GM12865 (cell line): ENCODE results near the gene SFT2D1.
"Not testable (repeated sequence)": the region's sequence is repeated elsewhere in the genome, so short reads cannot be mapped to it uniquely, and the experiment has no call there.

Experiments
- DNase-seq: peaks from one replicate; pipeline ENCODE4 v3.0.0; 2010; ENCODE audit warnings: low read depth
- H3K4me3 ChIP-seq: 2 replicates; pipeline ENCODE4 v1.5.1; 2011; ENCODE audit warnings: mild to moderate bottlenecking, low read depth, low read length, control low read depth
- TF ChIP-seq, protein P1 (sequence below): IDR thresholded peaks from 2 replicates; pipeline ENCODE4 v1.5.1; 2011; ENCODE audit warnings: low read length, control low read depth, low read depth, inconsistent platforms; ENCODE audit not compliant: insufficient read depth; ENCODE audit errors: missing control alignments

Gene SFT2D1

DNA sequence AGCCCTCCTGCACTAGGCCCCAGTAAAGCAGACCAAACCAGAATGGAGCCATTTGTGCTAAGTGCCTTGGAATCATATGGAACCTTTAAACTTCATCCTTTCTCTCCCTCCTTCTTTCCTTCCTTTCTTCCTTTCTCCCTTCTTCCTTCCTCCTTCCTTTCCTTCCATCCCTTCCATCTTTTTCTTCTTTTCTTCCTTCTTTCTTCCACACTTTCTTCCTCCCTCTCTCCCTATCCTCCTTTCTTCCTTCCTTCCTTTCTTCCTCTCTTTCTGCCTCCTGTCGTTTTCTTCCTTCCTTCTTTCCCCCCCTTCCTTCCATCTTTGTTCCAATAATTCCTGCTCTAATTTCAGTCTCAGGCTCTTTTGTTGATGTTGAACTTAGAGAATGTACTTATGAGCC, 11.2 kb upstream of the SFT2D1 start:
- no peak for DNase-seq
- TF ChIP-seq, protein P1, sequence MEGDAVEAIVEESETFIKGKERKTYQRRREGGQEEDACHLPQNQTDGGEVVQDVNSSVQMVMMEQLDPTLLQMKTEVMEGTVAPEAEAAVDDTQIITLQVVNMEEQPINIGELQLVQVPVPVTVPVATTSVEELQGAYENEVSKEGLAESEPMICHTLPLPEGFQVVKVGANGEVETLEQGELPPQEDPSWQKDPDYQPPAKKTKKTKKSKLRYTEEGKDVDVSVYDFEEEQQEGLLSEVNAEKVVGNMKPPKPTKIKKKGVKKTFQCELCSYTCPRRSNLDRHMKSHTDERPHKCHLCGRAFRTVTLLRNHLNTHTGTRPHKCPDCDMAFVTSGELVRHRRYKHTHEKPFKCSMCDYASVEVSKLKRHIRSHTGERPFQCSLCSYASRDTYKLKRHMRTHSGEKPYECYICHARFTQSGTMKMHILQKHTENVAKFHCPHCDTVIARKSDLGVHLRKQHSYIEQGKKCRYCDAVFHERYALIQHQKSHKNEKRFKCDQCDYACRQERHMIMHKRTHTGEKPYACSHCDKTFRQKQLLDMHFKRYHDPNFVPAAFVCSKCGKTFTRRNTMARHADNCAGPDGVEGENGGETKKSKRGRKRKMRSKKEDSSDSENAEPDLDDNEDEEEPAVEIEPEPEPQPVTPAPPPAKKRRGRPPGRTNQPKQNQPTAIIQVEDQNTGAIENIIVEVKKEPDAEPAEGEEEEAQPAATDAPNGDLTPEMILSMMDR, result no peak
- H3K4me3 ChIP-seq, result no peak overlapping the region

DNA sequence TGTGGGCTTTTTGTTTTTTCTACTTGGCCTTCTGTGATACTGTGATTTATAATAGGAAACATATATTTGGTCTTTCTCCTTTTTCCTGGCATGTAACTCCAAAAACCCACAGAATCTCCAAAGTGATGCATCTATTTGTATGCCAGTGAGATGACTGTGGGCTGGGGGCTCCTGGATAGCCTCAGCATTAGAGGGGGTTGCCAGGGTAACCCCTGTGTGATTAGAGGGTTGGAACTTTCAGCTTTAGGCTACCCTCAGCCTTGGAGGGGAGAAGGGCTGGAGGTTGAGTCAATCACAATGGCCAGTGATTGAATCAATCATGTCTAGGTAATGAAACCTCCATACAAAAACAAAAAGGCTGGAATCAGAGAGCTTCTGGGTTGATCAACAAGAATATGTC, 10.6 kb upstream of the SFT2D1 start:
- TF ChIP-seq, protein P1, result no peak
- DNase-seq, result no peak

DNA sequence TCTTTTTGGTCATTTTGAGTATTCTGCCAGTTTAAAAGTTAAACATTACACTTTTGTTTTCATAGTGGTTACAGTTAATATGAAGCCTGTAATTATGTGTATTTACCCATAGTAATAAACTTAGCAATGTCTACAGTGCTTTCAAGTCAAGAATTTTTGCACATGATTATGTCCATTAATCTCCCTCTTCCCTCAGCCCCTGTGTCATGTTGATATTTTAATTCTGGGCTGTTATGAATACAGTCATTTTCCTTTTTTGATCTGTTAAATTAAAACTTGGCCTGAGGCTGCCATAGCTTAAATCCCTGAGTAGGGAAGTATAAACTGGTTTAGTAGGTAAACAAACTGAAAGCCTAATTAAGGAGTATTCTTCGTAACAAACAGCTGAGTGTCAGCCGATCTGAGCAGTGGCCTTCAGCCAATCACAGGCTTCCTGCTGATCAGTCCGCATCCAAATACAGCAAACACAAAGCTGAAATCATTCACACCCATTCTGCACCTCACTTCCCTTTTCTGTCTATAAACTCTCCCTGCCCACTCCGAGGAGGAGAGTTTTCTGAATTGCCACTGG, 9.5 kb upstream of the SFT2D1 start:
- TF ChIP-seq, protein P1, result no peak
- peak; percentile 69 for DNase-seq
- no peak overlapping the region for H3K4me3 ChIP-seq

More for the DNA sequence above, 10.6 kb upstream of the SFT2D1 start:
- H3K4me3 ChIP-seq, result no peak overlapping the region

DNA sequence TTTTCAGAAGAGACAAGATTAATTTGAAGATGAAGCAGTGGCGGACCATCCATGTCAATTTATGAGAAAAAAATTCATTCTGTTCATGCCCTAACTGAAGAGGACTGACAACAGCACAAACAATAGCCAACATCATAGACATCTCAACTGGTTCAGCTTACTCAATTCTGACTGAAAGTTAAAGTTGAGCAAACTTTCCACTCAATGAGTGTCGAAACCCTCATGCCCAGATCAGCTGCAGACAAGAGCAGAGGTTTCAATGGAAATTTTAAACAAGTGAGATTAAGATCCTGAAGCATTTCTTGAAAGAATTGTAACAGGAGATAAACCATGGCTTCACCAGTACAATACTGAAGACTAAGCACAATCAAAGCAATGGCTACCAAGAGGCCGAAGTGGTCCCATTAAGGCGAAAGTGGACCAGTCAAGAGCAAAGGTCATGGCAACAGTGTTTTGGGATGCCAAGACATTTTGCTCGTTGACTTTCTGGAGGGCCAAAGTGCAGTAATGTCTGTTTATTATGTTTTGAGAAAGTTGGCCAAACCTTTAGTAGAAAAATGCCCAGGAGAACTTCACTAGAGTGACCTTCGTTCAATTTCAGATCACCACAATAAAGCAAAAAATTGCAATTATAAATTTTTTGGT, 6.1 kb upstream of the SFT2D1 start:
- TF ChIP-seq, protein P1, result no peak
- no peak for DNase-seq
- H3K4me3 ChIP-seq, result no peak overlapping the region

DNA sequence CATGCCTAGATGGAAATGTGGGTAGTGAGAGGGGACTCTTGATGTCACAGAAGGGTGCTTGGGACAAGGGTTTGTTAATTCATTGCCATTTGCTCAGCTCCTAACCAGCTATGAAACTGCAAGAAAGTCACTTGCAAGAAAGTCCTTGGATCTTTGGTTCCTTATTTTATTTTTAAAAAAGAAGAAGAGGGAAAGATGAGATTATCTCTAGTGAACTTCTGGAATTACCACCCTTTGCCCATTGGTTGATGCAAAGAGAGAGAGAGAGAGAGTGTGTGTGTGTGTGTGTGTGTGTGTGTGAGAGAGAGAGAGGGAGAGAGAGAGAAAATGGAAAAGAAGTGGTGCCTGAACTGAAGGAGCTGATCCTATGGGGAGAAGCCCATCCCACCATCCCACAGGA, 4.6 kb upstream of the SFT2D1 start:
- TF ChIP-seq, protein P1, result no peak
- no peak overlapping the region for H3K4me3 ChIP-seq
- no peak for DNase-seq

DNA sequence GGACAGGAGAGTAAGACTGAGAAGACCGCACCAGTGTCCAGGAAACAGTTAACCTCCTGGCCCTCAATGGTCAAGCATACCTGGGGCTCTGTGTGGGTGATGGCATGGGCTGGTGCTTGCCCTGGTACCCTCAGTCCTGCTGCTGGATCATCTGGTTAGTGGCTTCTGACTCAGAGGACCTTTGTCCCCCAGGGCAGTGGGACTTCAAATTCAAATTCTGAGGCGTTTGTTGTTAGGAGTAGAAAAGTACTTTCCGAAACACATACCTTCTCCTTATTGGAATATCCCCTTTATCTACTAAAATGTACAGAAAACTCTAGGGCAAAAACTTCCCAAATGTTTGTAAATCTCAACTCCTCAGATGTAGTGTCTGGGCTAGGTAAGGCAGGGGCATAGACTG, 4.1 kb upstream of the SFT2D1 start:
- TF ChIP-seq, protein P1, result no peak
- H3K4me3 ChIP-seq, result no peak overlapping the region
- DNase-seq, result no peak

DNA sequence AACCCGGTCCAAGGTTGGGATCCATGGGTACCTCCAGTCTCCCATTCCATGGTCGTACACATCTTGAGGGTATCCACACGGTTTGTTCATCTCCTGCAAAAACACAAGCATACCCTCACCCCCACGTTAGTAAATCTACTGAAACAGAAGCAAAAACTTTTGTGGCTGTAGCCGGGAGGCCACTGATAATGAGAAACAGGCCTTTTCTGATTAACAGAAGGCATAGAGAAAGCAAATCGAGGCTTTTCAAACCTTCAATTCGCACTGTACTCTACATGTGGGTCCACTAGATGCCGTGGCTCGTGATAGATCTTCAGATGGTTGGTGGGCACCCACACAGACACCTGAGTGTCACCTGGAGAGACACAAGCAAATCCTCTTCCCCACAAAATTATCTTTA, 3.3 kb upstream of the SFT2D1 start:
- DNase-seq, H3K4me3 ChIP-seq: not testable (repeated sequence)

DNA sequence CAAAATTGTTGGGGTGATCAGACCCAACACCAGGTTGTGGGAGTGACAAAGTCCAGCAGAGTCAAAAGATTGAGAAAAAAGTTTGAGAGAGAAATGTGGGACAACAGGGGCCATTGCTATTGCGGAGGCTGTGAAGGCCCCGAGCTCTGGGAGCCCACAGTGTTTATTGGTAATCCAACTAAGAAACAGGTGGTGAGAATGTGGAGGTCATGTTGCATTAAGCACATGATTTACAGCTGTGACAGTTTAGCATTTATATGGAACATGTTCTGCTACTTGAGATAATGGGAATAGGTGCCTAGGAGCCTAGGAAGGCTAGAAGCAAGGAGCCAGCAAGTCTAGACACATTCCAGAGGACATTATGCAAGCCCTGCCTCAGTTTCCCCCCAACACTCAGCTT, 2.6 kb upstream of the SFT2D1 start:
- not testable (repeated sequence) for H3K4me3 ChIP-seq, DNase-seq
